Colon (tissue), 2 donors: Measurements from ENCODE around the gene PITPNM3.
"Not testable (repeated sequence)": the region's sequence is repeated elsewhere in the genome, so short reads cannot be mapped to it uniquely, and the experiment has no call there.

Source experiments
- FAIRE-seq: peaks from 2 replicates; lab custom pipeline; 2012; peaks lifted over from hg19 to GRCh38; lab: Jason Lieb, UNC
- donor health status: control.
- donor health status: control.

PITPNM3 gene

DNA sequence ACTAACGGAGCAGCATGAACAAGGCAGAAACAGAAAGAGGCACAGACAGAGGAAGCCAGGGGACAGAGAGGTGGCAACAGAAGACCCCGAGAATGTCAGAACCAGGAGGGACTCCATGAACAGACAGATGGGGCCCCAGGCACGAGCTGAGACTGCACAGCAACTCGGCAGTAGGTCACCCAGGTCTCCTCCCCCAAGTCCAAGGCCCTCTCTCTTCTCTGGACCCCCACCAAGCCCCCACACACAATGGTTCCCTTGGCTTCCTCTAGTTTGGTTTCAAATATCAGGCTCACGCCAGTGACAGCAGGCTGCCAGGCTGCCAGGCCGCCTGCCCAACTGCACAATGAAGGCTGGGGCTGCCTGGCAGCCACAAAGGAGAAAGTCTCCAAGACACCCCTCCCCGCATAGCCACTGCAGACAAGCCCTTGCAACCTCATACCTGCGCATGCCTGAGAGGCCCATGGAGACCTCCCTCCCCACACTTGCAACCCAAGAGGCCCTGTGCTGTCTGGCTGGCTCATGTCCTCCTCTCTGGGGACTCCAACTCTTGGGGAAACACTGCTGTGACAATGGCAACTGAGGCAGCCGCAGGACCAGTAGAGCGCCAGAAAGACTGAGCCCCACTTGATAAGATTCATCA is 57.3 kb downstream of the PITPNM3 start:
- no peak for FAIRE-seq

DNA sequence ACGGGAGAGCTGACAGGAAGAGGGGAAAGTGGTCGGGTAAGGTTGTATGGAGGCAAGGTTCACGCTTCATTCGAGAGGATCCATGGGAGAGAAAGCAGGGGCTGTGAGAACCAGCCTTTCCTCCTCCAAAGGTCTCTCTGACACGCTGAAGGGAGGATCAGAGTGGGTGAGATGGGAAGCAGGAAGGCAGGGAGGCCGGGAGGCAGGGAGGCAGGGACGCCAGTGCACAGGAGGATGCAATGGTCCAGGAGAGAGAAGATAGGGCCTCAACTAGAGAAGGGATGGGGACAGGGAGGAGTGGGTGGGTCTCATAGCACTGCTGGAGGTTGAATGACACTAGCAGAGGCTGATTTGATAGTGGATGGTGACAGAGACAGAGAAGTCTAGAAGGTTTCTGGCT is 58.0 kb downstream of the PITPNM3 start:
- no peak for FAIRE-seq

- FAIRE-seq: no peak
Observed at GRCh38 chr17:6497496-6498221, 58.7 kb downstream of the PITPNM3 start.

DNA sequence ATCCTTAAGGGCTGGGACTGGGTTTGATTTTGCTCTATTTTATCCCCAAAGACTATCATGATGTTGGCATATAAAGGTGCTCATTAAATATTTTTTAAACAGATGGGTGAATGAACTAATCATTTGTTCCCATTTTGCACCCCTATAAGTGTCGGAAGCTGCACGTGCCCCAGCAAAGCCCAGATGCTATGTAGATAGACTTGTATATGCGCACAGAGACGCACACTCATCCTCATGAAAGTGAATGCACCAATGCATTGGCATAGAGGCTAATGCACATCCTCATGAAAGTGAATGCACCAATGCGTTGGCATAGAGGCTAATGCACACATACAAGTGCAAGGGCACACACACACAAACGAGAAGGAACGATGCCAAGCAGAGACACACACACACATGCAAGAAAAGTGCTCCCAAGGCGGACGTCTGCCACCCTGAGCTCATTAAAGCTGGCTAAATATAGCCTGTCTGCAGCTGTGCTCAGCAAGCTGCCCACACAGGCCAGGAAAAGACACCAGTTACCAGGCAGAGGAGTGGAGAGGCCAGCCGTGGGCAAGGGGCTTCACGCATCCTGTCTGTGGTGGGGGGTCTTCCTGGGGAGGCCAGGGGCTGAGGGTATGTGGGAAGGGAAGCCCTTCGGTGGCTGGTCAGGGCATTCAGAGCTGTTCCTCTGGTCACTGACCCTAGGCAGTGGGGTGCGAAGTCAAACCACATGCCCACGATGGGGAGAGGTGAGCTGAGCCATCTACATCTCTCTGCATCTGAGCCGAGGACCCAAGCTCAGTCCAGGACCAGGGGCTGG is 59.5 kb downstream of the PITPNM3 start:
- FAIRE-seq: no peak

GRCh38 chr17:6496116-6496481 is 60.3 kb downstream of the PITPNM3 start:
- FAIRE-seq: no peak

GRCh38 chr17:6495450-6496115 is 60.8 kb downstream of the PITPNM3 start:
- FAIRE-seq: no peak

DNA sequence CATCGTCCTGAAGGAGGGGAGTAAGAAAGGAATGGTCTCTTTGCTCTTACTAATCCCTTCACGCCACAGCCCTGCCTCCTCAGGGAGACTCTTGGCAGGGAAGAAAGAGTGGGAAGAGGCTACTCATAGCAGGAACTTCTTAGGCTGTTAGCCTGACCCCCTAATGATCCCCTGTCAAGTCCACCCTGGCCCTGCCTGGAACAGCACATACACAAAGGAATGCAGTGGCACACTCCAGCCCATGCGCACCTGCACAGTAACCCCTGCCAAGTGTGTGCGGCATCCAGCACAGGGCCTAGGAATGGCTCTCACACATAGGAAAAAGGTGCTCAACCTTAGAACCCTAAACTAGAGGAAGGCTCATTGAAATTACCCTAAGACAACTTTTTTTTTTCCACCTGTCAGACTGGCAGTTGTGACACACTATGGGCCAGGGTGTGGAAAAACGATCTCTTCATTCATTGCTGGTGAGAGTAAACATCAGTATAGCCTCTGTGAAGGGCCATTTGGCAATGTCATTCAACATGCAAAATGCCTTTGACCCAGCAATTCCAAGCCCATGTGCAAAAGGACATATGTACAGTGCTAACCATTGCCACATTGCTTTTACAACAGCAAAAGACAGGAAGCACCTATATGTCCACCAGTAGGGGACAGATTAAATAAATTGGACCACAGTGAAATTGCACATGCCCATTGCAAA is 62.0 kb downstream of the PITPNM3 start:
- no peak for FAIRE-seq

- no peak for FAIRE-seq
Observed at GRCh38 chr17:6492892-6493674, 63.3 kb downstream of the PITPNM3 start.

GRCh38 chr17:6491071-6491700 is 65.2 kb downstream of the PITPNM3 start:
- FAIRE-seq: no peak

DNA sequence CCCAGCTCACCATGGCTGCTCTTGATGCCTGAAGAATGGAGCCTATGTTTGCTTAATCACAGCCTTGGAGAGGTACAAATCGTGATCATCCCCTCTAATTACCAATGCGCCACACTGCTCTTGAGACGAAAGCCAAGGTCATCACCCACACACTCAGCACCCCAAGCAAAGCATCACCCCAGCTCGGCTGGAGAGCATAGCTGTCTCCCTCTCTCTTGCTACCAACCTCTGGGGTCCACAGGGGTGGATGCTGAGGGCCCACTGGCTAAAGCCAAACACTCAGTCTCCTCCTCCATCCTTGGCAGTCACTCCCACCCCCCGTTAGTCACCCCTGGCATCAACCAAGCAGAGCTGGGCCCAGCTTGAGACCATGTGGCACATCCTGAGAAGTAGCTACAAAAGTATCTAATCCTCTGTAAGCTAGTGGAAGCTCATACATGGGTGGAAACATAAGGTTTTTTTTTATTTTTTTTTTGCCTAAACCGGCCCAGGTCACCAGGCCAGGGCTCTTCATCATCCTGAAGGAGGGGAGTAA is 67.3 kb downstream of the PITPNM3 start:
- FAIRE-seq: no peak

DNA sequence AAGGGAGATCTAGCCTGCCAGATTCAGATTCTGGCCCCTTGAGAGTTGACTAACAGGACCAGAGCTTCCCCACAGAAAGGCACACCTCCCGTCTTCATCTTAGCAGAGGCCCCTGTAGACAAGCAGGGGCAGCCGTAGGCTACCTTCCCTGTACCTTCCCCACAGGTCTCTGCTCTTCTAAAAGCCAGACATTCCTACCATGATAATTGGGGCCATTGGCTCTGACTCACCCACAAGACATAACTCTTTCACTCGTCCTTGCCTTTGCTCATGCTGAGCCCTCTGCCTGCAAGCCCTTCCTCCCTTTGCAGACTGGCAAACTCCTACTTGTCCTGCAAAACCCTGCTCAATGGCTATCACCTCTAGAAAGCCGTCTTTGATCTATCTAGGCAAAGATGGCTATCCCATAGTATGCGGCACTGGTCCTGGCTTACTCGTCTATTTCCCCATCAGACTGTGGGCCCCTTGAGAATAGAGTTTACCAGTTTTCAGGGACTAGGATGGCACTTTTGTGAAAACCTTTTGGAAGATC is 68.3 kb downstream of the PITPNM3 start:
- no peak for FAIRE-seq

DNA sequence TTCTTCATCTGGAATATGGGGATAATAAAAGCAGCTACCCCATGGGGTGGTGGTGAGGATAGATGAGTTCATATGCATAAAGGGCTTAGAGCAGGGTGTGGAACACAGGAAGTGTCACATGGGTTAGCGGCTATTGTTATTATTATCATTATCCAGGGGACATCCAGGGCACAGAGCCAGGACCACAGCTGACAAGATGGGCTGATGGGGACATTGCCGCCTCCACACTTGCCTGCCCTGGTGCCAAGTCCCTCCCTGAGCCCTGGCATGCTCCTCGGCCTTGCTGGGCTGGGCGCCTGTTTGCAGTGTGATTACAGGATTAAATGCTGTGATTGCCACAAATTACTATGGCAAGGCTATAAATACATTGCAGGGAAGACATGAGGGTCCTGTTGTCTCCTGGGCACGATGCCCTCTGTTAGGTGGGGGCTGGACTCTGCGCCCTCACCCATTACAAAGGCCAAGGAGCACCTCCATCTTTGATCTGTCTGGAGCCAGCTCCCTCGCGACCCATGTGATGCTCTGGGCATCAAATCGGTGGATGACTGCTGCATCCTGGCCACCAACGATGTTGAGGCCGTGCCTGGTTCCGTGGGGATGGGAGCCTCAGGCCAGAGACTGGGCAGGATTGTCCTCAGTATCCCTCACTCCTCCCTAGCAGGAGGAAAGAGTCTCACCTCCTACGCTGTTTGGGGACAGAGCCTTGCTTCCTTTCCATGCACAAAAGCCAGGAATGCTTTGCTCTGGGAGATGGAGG is 68.9 kb downstream of the PITPNM3 start:
- no peak for FAIRE-seq

DNA sequence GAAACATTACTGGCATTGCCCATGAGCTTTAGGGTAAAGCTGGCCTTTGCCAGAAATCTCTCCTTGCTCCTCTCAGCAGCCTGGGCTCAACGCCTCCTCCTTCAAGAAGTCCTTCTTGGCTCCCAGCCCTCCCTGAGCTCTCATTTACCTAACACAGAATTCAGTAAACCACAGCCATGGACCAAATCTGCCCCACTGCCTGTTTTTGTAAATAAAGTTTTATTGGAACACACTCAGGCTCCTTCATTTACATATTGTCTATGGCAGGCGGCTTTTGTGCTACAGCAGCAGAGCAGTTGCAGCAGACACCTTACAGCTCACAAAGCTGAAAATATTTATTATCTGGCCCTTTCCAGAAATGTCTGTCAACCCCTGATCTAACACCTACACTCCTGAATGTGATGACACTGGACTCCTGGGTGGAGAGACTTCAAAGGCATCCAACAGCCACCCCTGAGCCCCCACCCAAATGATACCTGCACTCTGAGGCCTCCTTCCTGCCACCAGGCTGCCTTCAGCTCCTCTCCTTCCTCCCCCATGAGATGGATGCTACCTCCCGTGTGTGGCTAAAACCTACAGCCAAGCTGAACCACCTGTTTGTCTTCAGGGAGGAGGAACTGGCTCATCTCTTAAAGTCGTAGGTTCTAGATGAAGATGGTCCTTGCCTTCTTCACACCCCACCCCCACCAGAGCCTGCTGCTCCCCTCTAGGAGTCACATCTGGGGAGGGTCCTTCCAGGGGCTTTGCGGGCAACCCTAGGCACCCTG is 70.5 kb downstream of the PITPNM3 start:
- FAIRE-seq: no peak

- FAIRE-seq: no peak
Observed at GRCh38 chr17:6483507-6483906, 72.8 kb downstream of the PITPNM3 start.

- FAIRE-seq: not testable (repeated sequence)
Observed at GRCh38 chr17:6482796-6483195, 73.6 kb downstream of the PITPNM3 start.

- FAIRE-seq: no peak
Observed at GRCh38 chr17:6482105-6482455, 74.3 kb downstream of the PITPNM3 start.

GRCh38 chr17:6480303-6480675 is 76.1 kb downstream of the PITPNM3 start:
- no peak for FAIRE-seq

GRCh38 chr17:6479622-6480302 is 76.6 kb downstream of the PITPNM3 start:
- FAIRE-seq: no peak
